ENCODE measurements around the gene IL5. TPM values are rescaled to one million over a fixed set of nuclear protein-coding genes. Genes with fewer than 3 reads are reported as not detected.
"Not testable (repeated sequence)": the region's sequence is repeated elsewhere in the genome, so short reads cannot be mapped to it uniquely, and the experiment has no call there.

The IL5 gene
- not detected for total RNA-seq

- no peaks in the 10 kb centered on the region for H3K9me3 ChIP-seq
- H3K27me3 ChIP-seq, result no peaks in the 10 kb centered on the region
- no peaks in the 10 kb centered on the region for H3K4me1 ChIP-seq
- no peak for DNase-seq (ENCODE audit: extremely low spot score in 2 of 2)
- no peak within 1 kb of the TSS for H3K27ac ChIP-seq
- intact Hi-C loops (cut with DNase I), result no loop called here
- TF ChIP-seq POLR2A (IDR thresholded peaks at IDR 0.05) (no peak), POLR2AphosphoS5 (IDR thresholded peaks at IDR 0.05; ENCODE audit: insufficient read depth in 1 of 2, low read depth in 1 of 2) (no peak), CTCF (IDR thresholded peaks at IDR 0.05) (no peak)
- H3K4me3 ChIP-seq, result no peak within 1 kb of the TSS
- no peaks in the 10 kb centered on the region for H3K36me3 ChIP-seq
These were observed at the start of gene IL5 for GRCh38 chr5:132543472-132544201. IL5 (minus strand) TSS chr5:132543522; CDS start chr5:132543478, 44 bp downstream.

- Histone ChIP-seq H3K9me3 (no peaks in the 10 kb centered on the region), H3K4me1 (no peaks in the 10 kb centered on the region), H3K36me3 (peaks cover 0 to 55% of the 10 kb centered on the region in 2 donors), H3K27me3 (no peaks in the 10 kb centered on the region), H3K4me3 (no peak overlapping the region), H3K27ac (no peak overlapping the region)
- no peak for DNase-seq (ENCODE audit: extremely low spot score in 2 of 2)
- intact Hi-C loops (cut with DNase I), result no loop called here
- no peak for TF ChIP-seq CTCF (IDR thresholded peaks at IDR 0.05)
These were observed 49.2 kb upstream of the IL5 start for GRCh38 chr5:132592521-132592920.

- Histone ChIP-seq H3K27ac (no peak overlapping the region), H3K27me3 (no peaks in the 10 kb centered on the region), H3K36me3 (peaks cover 0 to 43% of the 10 kb centered on the region in 2 donors), H3K4me3 (no peak overlapping the region), H3K4me1 (no peaks in the 10 kb centered on the region), H3K9me3 (no peaks in the 10 kb centered on the region)
- intact Hi-C loops (cut with DNase I), result no loop called here
- no peak for TF ChIP-seq POLR2AphosphoS5 (IDR thresholded peaks at IDR 0.05; ENCODE audit: insufficient read depth in 1 of 2, low read depth in 1 of 2)
- TF ChIP-seq CTCF (IDR thresholded peaks at IDR 0.05), result no peak
- no peak for DNase-seq (ENCODE audit: extremely low spot score in 2 of 2)
These were observed 47.8 kb upstream of the IL5 start for GRCh38 chr5:132591145-132591544.

DNA sequence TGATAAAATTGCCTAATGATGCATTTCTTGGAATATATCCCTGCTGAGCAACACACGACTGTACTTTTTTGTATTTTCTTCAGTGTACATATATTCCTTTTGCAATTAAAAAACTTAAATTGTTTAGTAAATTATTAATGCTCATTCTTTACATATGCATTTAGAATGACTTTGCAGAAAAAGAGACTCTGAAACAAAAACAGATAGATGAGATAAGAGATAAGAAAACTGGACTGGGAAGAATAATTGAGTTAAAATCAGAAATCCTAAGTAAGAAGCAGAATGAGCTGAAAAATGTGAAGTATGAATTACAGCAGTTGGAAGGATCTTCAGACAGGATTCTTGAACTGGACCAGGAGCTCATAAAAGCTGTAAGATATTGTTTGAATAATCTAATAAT is 46.1 kb upstream of the IL5 start:
- no peak overlapping the region for H3K27ac ChIP-seq
- no peaks in the 10 kb centered on the region for H3K4me1 ChIP-seq
- no peaks in the 10 kb centered on the region for H3K9me3 ChIP-seq
- H3K36me3 ChIP-seq, result peaks cover 0 to 31% of the 10 kb centered on the region in 2 donors
- TF ChIP-seq CTCF (IDR thresholded peaks at IDR 0.05) (no peak), POLR2AphosphoS5 (IDR thresholded peaks at IDR 0.05; ENCODE audit: insufficient read depth in 1 of 2, low read depth in 1 of 2) (no peak), POLR2A (IDR thresholded peaks at IDR 0.05) (no peak)
- no peak overlapping the region for H3K4me3 ChIP-seq
- intact Hi-C loops (cut with DNase I), result no loop called here
- DNase-seq (ENCODE audit: extremely low spot score in 2 of 2), result no peak
- no peaks in the 10 kb centered on the region for H3K27me3 ChIP-seq

GRCh38 chr5:132586063-132586462 is 42.7 kb upstream of the IL5 start:
- no peak overlapping the region for H3K27ac ChIP-seq
- no peak for DNase-seq (ENCODE audit: extremely low spot score in 2 of 2)
- no peaks in the 10 kb centered on the region for H3K9me3 ChIP-seq
- no peaks in the 10 kb centered on the region for H3K4me1 ChIP-seq
- H3K27me3 ChIP-seq, result no peaks in the 10 kb centered on the region
- no peak for TF ChIP-seq POLR2A (IDR thresholded peaks at IDR 0.05)
- TF ChIP-seq CTCF (IDR thresholded peaks at IDR 0.05), result no peak
- no peak for TF ChIP-seq POLR2AphosphoS5 (IDR thresholded peaks at IDR 0.05; ENCODE audit: insufficient read depth in 1 of 2, low read depth in 1 of 2)
- no peak overlapping the region for H3K4me3 ChIP-seq
- intact Hi-C loops (cut with DNase I), result no loop called here
- H3K36me3 ChIP-seq, result peaks cover 0 to 20% of the 10 kb centered on the region in 2 donors

GRCh38 chr5:132584560-132584959 is 41.2 kb upstream of the IL5 start:
- H3K9me3 ChIP-seq; H3K4me3 ChIP-seq; DNase-seq (ENCODE audit: extremely low spot score in 2 of 2); H3K27ac ChIP-seq; intact Hi-C loops (cut with DNase I); H3K4me1 ChIP-seq; H3K27me3 ChIP-seq: not testable (repeated sequence)
- peaks cover 0 to 23% of the 10 kb centered on the region in 2 donors for H3K36me3 ChIP-seq

Measured in vagina (tissue), 2 donors.